H1 (cell line): ENCODE measurements around the gene COL8A1. TPM values are rescaled to one million over a fixed set of nuclear protein-coding genes. Genes with fewer than 3 reads are reported as not detected.

Source experiments
- NANOG ChIP-seq: IDR thresholded peaks from 2 replicates; pipeline ENCODE4 v1.6.1; 2011; ENCODE audit warnings: low read length, low read depth, mild to moderate bottlenecking, inconsistent platforms; ENCODE audit not compliant: insufficient read depth, poor library complexity, severe bottlenecking
- polyA plus RNA-seq, 7 experiments: library from polyadenylated mRNA; depleted of rRNA in 3 of 7; stranded (reverse) in 5 of 7; unstranded in 2 of 7; fragments of >200 nt in 5 of 7; fragments of 200-250 nt in 2 of 7; gene quantifications; 1 replicate in 5 of 7; 2 replicates in 1 of 7; 4 replicates in 1 of 7; pipeline versions ENCODE4 v1.2.1 to v1.2.3, GENCODE V29; 2011 to 2013; ENCODE audit warnings: missing spikeins in 2 of 7, mixed read lengths in 2 of 7
- total RNA-seq: library from RNA; stranded (reverse); fragmentation: NEBNext Ultra II Directional; extraction: Animal tissue kit (Norgen Biotek cat#: 25700); gene quantifications from 2 replicates; pipeline ENCODE4 v1.2.1, GENCODE V29; 2021

The COL8A1 gene
- total and polyA plus RNA-seq, 2 of the 8 experiments (the other 6 are each of a cell fraction or from before 2014, with no cell fraction given) = 0.21 to 1.2 TPM

- no peak for TF ChIP-seq NANOG
Measured at GRCh38 chr3:99817437-99818240, 179.2 kb downstream of the COL8A1 start, which contains the start of gene CMSS1 (continued).
